Loucy (cell line): Measurements from ENCODE around the gene MYO5B.

Experiments used
- H2AFZ ChIP-seq: fragments of 200-600 bp; sonication (generic); 2 replicates; pipeline ENCODE4 v1.6.0; 2016; ENCODE audit warnings: antibody characterized with exemption, mild to moderate bottlenecking, low read length, moderate library complexity
- H3F3A ChIP-seq: fragments of 200-600 bp; 2 replicates; pipeline ENCODE4 v1.6.0; 2016; ENCODE audit warnings: antibody characterized with exemption, low read depth, mild to moderate bottlenecking
- H3K27me3 ChIP-seq: fragments of 200-600 bp; sonication (generic); 2 replicates; pipeline ENCODE4 v1.6.1; 2014; ENCODE audit warnings: low read length, mild to moderate bottlenecking; ENCODE audit not compliant: insufficient read depth, poor library complexity, severe bottlenecking
- H3K36me3 ChIP-seq: fragments of 200-600 bp; sonication (generic); 2 replicates; pipeline ENCODE4 v1.6.1; 2016; ENCODE audit warnings: low read length; ENCODE audit not compliant: insufficient read depth
- H3K4me1 ChIP-seq: fragments of 200-600 bp; sonication (generic); 2 replicates; pipeline ENCODE4 v1.5.1; 2014; ENCODE audit warnings: low read length, mild to moderate bottlenecking; ENCODE audit not compliant: insufficient read depth, poor library complexity, severe bottlenecking
- H3K4me2 ChIP-seq: fragments of 200-600 bp; sonication (generic); 2 replicates; pipeline ENCODE4 v1.6.0; 2014; ENCODE audit warnings: antibody characterized with exemption, low read length, low read depth, mild to moderate bottlenecking; ENCODE audit not compliant: poor library complexity, severe bottlenecking
- H3K4me3 ChIP-seq: fragments of 200-600 bp; sonication (generic); 2 replicates; pipeline ENCODE4 v1.5.1; 2014; ENCODE audit warnings: low read length, mild to moderate bottlenecking, mixed read lengths; ENCODE audit not compliant: poor library complexity, severe bottlenecking
- H3K79me2 ChIP-seq: fragments of 200-600 bp; sonication (generic); 2 replicates; pipeline ENCODE4 v1.6.1; 2014; ENCODE audit warnings: low read length; ENCODE audit not compliant: insufficient read depth
- H3K9ac ChIP-seq: fragments of 200-600 bp; sonication (generic); 2 replicates; pipeline ENCODE4 v1.6.0; 2014; ENCODE audit warnings: mild to moderate bottlenecking, low read depth, low read length, moderate library complexity; ENCODE audit not compliant: poor library complexity, severe bottlenecking
- H3K9me2 ChIP-seq: fragments of 200-600 bp; sonication (generic); replicated peaks from 2 replicates; pipeline ENCODE4 v1.6.1; 2016; ENCODE audit warnings: low read depth, low read length, mixed read lengths
- H3K9me3 ChIP-seq: fragments of 200-600 bp; sonication (generic); 2 replicates; pipeline ENCODE4 v1.6.1; 2014; ENCODE audit warnings: mild to moderate bottlenecking, antibody characterized with exemption, low read length, low read depth; ENCODE audit not compliant: insufficient read depth
- H4K20me1 ChIP-seq: fragments of 200-600 bp; sonication (generic); 2 replicates; pipeline ENCODE4 v1.6.0; 2014; ENCODE audit warnings: antibody characterized with exemption, low read length, mild to moderate bottlenecking; ENCODE audit not compliant: insufficient read depth, poor library complexity, severe bottlenecking
- EZH2phosphoT487 ChIP-seq: fragments of 200-600 bp; IDR thresholded peaks from 2 replicates; pipeline ENCODE4 v1.6.1; 2018; ENCODE audit warnings: antibody characterized with exemption, mild to moderate bottlenecking, moderate library complexity, borderline replicate concordance
- TF ChIP-seq, protein P1 (sequence below): fragments of 200-600 bp; sonication (generic); conservative IDR thresholded peaks from 2 replicates; pipeline ENCODE4 v1.5.1; 2014; ENCODE audit warnings: mild to moderate bottlenecking, antibody characterized with exemption, low read length

Gene MYO5B

DNA sequence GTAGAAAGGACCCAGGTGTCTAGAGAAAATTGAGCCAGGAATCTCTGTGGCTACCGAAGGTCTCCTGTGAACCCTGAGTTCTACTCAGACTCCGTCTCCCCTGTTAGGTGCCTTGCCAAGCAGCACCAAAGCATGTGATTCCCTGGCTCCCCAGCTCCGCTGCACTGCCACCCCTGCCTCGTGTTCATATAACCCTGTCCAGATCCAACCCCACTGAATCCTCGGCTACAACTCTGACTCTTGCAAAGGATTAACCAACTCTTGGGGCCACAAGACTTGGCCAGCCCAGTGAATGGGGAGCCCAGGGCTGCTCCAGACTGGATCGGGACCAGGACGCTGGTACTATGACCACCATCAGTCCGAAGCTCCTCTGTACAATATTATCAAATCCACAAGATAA is 344.3 kb downstream of the MYO5B start:
- Histone ChIP-seq H3K4me1 (no peaks in the 10 kb centered on the region), H3K4me2 (no peak overlapping the region), H3K9me3 (no peaks in the 10 kb centered on the region), H2AFZ (no peak overlapping the region), H3K36me3 (no peaks in the 10 kb centered on the region), H3K27me3 (no peaks in the 10 kb centered on the region), H3F3A (no peaks in the 10 kb centered on the region), H3K79me2 (no peaks in the 10 kb centered on the region), H3K4me3 (no peak overlapping the region), H3K9me2 (no peaks in the 10 kb centered on the region), H3K9ac (no peak overlapping the region), H4K20me1 (no peaks in the 10 kb centered on the region)
- no peak for TF ChIP-seq EZH2phosphoT487
- TF ChIP-seq, protein P1, sequence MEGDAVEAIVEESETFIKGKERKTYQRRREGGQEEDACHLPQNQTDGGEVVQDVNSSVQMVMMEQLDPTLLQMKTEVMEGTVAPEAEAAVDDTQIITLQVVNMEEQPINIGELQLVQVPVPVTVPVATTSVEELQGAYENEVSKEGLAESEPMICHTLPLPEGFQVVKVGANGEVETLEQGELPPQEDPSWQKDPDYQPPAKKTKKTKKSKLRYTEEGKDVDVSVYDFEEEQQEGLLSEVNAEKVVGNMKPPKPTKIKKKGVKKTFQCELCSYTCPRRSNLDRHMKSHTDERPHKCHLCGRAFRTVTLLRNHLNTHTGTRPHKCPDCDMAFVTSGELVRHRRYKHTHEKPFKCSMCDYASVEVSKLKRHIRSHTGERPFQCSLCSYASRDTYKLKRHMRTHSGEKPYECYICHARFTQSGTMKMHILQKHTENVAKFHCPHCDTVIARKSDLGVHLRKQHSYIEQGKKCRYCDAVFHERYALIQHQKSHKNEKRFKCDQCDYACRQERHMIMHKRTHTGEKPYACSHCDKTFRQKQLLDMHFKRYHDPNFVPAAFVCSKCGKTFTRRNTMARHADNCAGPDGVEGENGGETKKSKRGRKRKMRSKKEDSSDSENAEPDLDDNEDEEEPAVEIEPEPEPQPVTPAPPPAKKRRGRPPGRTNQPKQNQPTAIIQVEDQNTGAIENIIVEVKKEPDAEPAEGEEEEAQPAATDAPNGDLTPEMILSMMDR = no peak

DNA sequence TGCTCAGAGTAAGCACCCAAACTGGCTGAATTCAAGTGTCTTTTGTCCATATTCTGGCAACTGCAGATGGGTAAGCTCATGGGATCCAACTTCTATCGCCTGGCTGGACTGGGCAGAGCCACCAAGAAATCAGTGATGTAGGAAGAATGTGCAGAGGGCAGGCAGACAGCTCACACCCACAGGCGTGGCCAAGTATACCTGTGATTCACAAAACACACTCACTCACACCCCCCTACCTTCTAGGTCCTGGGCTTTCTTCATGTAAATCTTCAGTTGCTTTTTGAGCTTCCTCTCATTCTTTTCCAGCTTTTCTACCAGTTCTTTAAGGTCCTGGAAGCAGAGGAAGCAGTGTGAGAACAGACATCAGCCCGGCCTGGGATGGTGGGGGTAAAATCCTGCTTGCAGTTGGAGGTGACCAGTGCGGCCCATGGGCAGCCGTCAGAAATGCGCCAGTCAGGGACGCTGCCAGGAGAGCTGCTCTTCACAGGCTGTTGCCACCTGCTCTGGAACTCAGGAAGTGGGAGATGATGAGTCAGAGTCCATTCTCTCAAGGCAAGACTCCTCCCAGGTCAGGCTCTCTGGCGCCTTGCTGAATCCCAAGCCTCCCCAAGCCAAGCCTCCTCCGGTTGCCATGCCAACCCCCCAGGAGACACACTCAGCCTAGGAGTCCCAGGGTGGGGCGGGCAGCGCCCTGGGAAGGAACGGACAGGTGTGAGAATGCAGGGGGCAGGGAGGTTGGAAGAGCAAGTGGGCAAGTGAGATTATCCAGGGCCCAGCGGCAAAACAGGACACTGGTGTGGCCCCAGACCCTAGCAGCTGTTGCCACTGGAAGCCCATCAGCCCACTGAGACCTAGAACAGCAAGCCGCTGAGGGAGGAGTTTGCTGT is 345.4 kb downstream of the MYO5B start:
- no peak for TF ChIP-seq EZH2phosphoT487
- TF ChIP-seq, protein P1 = no peak
- Histone ChIP-seq H3K4me3 (no peak overlapping the region), H3K9me2 (no peaks in the 10 kb centered on the region), H3K9ac (no peak overlapping the region), H3K4me1 (no peaks in the 10 kb centered on the region), H3K79me2 (no peaks in the 10 kb centered on the region), H3K36me3 (no peaks in the 10 kb centered on the region), H3K4me2 (no peak overlapping the region), H3K27me3 (no peaks in the 10 kb centered on the region), H2AFZ (no peak overlapping the region), H3F3A (no peaks in the 10 kb centered on the region), H4K20me1 (no peaks in the 10 kb centered on the region), H3K9me3 (no peaks in the 10 kb centered on the region)

DNA sequence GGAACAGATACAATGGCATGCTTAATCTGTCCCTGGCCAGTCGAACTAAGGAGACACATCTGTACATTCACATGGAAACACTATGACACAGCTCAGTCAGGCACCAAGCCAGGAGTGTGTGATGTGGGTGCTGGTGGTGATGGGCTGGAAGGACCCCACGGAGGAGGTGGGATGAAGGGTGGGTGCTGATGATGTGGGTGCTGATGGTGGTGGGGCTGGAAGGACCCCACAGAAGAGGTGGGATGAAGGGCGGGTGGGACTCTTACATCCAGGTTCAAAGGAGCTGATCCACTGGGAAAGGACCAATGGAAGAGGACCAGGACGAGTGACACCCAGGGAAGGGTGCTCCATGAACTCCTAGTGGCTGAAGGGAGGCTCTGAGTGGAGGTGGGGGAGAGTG is 346.8 kb downstream of the MYO5B start:
- H2AFZ ChIP-seq = no peak overlapping the region
- H3K4me1 ChIP-seq = no peaks in the 10 kb centered on the region
- no peaks in the 10 kb centered on the region for H3K36me3 ChIP-seq
- no peak overlapping the region for H3K4me3 ChIP-seq
- no peaks in the 10 kb centered on the region for H3K9me2 ChIP-seq
- H3K27me3 ChIP-seq = no peaks in the 10 kb centered on the region
- H3K9ac ChIP-seq = no peak overlapping the region
- H3K4me2 ChIP-seq = no peak overlapping the region
- no peaks in the 10 kb centered on the region for H3F3A ChIP-seq
- no peak for TF ChIP-seq EZH2phosphoT487
- TF ChIP-seq, protein P1 = no peak
- no peaks in the 10 kb centered on the region for H4K20me1 ChIP-seq
- no peaks in the 10 kb centered on the region for H3K79me2 ChIP-seq
- H3K9me3 ChIP-seq = no peaks in the 10 kb centered on the region
